Measurements from ENCODE around the gene SLC38A7.

GRCh38 chr16:58639836-58640235, 44.7 kb downstream of the SLC38A7 start:
- no peak for TF ChIP-seq EGR1 (IDR thresholded peaks at IDR 0.05)
- TF ChIP-seq CEBPB (IDR thresholded peaks at IDR 0.05): no peak
- TF ChIP-seq NFIC (IDR thresholded peaks at IDR 0.05): no peak
- TF ChIP-seq TCF12 (IDR thresholded peaks at IDR 0.05; ENCODE audit: low read depth): no peak
- TF ChIP-seq MAX (IDR thresholded peaks at IDR 0.05): no peak
- TF ChIP-seq TAF1 (IDR thresholded peaks at IDR 0.05; ENCODE audit: low read depth): no peak
- no peak for TF ChIP-seq REST (IDR thresholded peaks at IDR 0.05; ENCODE audit: low read depth)
- no peak for TF ChIP-seq CREB1 (IDR thresholded peaks at IDR 0.05; ENCODE audit: low read depth)
- TF ChIP-seq RAD21 (IDR thresholded peaks at IDR 0.05; ENCODE audit: low read depth): no peak
- TF ChIP-seq USF1 (IDR thresholded peaks at IDR 0.05): no peak
- no peak for TF ChIP-seq ZBTB7A (IDR thresholded peaks at IDR 0.05; ENCODE audit: low read depth)
